ENCODE measurements around the gene TBPL2. TPM values are rescaled to one million over a fixed set of nuclear protein-coding genes. Genes with fewer than 3 reads are reported as not detected.

Gene TBPL2
- total RNA-seq, 1 donor from 2014 or later = not detected

DNA sequence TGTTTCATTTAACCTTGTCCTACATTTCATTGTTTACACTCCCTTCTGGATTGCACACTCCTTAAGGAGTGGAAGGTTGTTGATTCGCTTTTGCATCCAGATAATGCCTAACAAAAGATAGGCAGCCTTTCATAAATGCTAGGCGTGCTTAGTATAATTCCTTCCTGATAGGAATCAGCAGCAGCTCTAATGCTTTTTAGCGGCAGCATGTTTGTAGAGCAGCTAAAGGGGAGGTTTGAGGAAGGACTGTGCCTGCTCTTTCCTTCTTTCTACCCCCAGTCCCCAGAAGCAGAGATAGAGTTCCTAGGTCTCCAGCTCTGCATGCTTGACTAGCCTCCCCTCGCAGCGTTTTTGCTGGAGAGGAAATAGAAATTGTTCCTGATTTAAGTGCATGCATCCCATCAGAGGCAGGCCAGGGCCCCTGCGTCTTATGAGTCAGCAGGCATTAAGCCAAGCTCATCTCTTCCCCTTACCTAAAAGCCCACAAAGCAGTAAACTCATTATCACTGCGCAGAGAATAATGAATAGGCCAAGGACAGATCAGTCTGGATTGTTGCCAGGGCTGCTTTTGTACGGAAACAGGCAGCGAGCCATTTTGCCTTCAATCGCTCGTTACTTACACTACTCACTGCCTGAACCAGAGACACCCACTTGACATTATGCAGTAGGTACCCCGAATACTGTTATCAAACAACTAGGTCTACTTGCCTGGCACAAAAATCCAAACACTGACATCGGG, 14.0 kb upstream of the TBPL2 start:
- Mint-ChIP-seq H3K4me3 (no peak overlapping the region), H3K36me3 (no peaks in the 10 kb centered on the region), H3K4me1 (ENCODE audit: unreplicated experiment) (peaks cover 11% of the 10 kb centered on the region), H3K9me3 (no peaks in the 10 kb centered on the region), H3K27ac (peak overlapping the region; percentile 61), H3K27me3 (peaks cover 2% of the 10 kb centered on the region)
- no peak for DNase-seq (ENCODE audit: extremely low spot score, unreplicated experiment)
- TF ChIP-seq, protein P1, sequence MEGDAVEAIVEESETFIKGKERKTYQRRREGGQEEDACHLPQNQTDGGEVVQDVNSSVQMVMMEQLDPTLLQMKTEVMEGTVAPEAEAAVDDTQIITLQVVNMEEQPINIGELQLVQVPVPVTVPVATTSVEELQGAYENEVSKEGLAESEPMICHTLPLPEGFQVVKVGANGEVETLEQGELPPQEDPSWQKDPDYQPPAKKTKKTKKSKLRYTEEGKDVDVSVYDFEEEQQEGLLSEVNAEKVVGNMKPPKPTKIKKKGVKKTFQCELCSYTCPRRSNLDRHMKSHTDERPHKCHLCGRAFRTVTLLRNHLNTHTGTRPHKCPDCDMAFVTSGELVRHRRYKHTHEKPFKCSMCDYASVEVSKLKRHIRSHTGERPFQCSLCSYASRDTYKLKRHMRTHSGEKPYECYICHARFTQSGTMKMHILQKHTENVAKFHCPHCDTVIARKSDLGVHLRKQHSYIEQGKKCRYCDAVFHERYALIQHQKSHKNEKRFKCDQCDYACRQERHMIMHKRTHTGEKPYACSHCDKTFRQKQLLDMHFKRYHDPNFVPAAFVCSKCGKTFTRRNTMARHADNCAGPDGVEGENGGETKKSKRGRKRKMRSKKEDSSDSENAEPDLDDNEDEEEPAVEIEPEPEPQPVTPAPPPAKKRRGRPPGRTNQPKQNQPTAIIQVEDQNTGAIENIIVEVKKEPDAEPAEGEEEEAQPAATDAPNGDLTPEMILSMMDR (conservative IDR thresholded peaks at IDR 0.05) = no peak

DNA sequence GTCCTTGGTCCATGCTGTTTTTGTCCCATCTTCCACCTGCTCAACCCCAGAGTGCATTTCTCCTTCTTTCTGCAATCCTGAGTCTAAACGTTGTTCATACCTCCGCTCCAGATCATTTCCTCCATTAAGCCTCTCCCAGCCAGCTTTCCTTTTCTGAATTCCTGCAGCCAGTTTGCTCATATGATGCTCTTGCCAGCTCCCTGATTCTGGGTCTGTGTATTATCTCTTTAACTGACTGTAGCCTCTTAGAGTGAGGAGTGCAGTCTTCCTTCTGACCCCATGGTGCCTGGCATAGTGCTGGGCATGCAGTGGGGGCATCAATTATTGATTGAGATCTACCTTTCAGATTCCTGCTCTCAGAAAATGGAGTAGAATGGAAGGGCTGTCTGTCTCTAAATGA, 11.5 kb upstream of the TBPL2 start:
- H3K4me1 Mint-ChIP-seq (ENCODE audit: unreplicated experiment) = peaks cover 11% of the 10 kb centered on the region

DNA sequence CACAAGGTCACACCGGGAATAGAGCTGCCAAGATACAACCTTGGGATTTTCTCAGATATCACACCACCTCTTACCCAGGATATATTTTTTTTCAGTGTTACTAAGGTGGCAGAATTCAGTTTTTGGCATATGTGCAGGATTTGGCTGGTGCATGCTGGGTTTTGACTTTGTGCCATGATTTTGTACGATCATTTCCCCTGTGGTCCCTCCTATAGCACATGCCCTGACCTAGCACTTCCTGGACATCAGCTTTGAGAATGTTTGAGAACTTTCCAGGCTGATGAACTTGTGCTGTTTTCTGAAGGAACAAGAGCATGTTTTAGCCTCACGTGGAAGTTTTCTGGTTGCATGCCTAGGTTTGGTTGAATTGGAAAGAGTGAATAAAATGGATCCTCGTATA, 11.0 kb upstream of the TBPL2 start:
- no peak overlapping the region for H3K27ac Mint-ChIP-seq
- no peaks in the 10 kb centered on the region for H3K36me3 Mint-ChIP-seq
- no peak overlapping the region for H3K4me3 Mint-ChIP-seq
- peaks cover 2% of the 10 kb centered on the region for H3K27me3 Mint-ChIP-seq
- no peaks in the 10 kb centered on the region for H3K9me3 Mint-ChIP-seq
- DNase-seq (ENCODE audit: extremely low spot score, unreplicated experiment) = no peak
- TF ChIP-seq, protein P1 (conservative IDR thresholded peaks at IDR 0.05) = no peak
- H3K4me1 Mint-ChIP-seq (ENCODE audit: unreplicated experiment) = peaks cover 11% of the 10 kb centered on the region

More for the DNA sequence above, 11.5 kb upstream of the TBPL2 start:
- H3K27me3 Mint-ChIP-seq = peaks cover 2% of the 10 kb centered on the region
- DNase-seq (ENCODE audit: extremely low spot score, unreplicated experiment) = no peak
- H3K4me3 Mint-ChIP-seq = no peak overlapping the region
- no peaks in the 10 kb centered on the region for H3K36me3 Mint-ChIP-seq
- H3K9me3 Mint-ChIP-seq = no peaks in the 10 kb centered on the region
- no peak overlapping the region for H3K27ac Mint-ChIP-seq
- TF ChIP-seq, protein P1 (conservative IDR thresholded peaks at IDR 0.05) = no peak

DNA sequence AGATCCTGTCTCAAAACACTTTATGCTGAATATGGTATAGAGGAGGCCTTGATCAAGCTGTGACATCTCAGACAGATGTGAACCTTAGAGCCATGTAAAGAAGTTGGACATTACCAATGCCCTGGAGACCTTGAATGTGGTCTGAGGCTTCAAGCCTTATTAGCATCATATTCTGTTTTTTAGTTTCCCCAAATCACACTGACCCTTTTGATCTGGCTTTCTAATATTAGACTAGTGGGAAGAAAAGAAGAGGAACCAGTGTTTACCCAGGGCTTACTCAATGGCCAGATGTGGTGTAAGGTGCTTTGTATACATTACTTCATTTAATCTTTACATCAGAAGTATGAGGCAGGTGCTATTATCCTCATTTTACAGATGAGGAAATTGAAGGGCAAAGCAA, 10.6 kb upstream of the TBPL2 start:
- Mint-ChIP-seq H3K4me3 (no peak overlapping the region), H3K27ac (no peak overlapping the region), H3K4me1 (ENCODE audit: unreplicated experiment) (peaks cover 15% of the 10 kb centered on the region), H3K9me3 (no peaks in the 10 kb centered on the region), H3K36me3 (no peaks in the 10 kb centered on the region), H3K27me3 (peaks cover 2% of the 10 kb centered on the region)
- TF ChIP-seq, protein P1 (conservative IDR thresholded peaks at IDR 0.05) = no peak
- no peak for DNase-seq (ENCODE audit: extremely low spot score, unreplicated experiment)

DNA sequence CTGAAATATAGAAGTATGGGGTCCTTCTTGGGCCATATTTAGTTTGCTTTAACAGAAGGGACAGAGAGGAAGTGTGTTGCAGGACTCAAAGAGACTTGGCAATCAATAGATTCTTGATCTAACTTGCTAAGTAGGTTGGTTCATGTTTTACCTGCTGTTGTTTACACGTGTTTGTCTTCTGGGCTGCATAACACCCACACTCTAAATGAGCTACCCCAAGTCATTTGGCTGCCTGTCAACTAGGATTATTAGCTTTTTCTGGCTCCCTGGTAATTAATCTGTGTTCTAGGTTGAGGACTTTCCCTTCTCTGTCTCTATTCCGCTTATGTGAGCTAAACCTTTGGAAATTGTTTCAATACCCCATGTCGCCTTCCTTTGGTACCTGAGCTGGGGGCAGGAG, 10.1 kb upstream of the TBPL2 start:
- H3K36me3 Mint-ChIP-seq = no peaks in the 10 kb centered on the region
- peaks cover 16% of the 10 kb centered on the region for H3K4me1 Mint-ChIP-seq (ENCODE audit: unreplicated experiment)
- H3K27ac Mint-ChIP-seq = no peak overlapping the region
- no peak for DNase-seq (ENCODE audit: extremely low spot score, unreplicated experiment)
- no peak overlapping the region for H3K4me3 Mint-ChIP-seq
- H3K9me3 Mint-ChIP-seq = no peaks in the 10 kb centered on the region
- TF ChIP-seq, protein P1 (conservative IDR thresholded peaks at IDR 0.05) = no peak
- peaks cover 2% of the 10 kb centered on the region for H3K27me3 Mint-ChIP-seq

All from type B pancreatic cell (in vitro differentiated cells).